GM21619 (cell line): ENCODE results near the gene UCK1.

Experiments used
- ATAC-seq: cut with Tn5 transposase; IDR thresholded peaks from one replicate; pipeline ENCODE4 v1.9.1; 2021; ENCODE audit not compliant: unreplicated experiment

Gene UCK1

GRCh38 chr9:131477816-131478419 is 53.1 kb downstream of the UCK1 start:
- no peak for ATAC-seq

DNA sequence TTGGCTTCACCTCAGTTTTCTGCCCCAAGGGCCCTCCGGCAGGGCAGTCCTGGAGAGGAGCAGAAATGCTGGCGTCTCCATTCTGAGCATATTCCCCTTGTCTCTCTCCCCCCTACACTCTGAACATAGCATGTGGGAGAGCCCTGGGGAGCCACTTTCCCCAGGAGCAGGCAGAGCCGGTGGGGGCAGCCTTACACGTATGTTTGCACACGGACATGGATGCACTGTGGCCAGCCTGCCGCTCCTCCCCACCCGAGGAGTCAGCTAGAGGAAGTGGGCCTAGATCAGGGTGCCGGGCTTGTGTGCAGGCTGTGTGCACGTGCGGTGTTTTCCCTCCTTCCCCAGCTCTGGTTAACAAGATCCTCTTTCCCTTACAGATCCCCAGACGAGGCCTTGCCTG is 53.7 kb downstream of the UCK1 start:
- no peak for ATAC-seq

GRCh38 chr9:131476777-131477345 is 54.2 kb downstream of the UCK1 start:
- ATAC-seq = no peak

DNA sequence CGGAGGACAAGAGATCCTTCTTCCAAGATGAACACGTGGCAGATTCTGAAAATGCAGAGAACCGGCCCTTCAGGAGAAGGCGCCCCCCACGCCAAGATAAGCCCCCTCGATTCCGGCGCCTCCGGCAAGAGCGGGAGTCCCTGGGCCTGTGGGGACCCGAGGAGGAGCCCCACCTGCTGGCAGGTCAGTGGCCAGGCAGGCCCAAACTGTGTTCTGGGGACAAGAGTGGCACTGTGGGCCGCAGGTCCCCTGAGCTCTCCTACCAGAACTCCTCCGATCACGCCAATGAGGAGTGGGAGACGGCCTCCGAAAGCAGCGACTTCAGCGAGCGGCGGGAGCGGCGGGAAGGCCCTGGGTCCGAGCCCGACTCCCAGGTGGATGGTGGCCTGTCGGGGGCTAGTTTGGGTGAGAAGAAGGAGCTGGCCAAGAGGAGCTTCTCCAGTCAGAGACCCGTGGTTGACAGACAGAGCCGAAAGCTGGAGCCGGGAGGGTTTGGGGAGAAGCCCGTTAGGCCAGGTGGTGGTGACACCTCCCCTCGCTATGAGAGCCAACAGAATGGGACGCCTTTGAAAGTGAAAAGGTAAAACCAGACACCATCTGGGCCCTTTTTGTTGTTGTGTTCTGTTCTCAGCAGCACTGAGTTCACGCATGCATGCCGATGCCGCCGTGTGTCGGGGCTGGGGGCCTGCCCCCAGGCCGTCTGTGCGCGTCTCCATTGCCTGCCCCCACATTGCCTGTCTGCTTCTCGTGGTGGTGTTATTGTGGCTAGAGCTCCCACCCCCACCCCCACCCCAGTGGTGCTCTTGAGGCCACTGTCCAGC is 54.9 kb downstream of the UCK1 start:
- ATAC-seq = no peak

GRCh38 chr9:131475111-131475955 is 55.7 kb downstream of the UCK1 start:
- ATAC-seq = no peak

DNA sequence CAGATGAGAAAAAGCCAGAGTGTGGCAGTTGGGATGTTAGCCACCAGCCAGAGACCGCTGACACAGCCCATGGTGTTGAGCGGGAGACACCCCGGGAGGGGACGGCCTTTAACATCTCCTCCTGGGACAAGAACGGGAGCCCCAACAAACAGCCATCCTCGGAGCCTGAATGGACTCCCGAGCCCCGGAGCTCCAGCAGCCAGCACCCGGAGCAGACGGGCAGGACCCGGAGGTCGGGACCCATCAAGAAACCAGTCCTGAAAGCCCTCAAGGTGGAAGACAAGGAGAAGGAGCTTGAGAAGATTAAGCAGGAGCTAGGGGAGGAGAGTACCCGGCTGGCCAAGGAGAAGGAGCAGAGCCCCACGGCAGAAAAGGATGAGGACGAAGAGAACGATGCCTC is 56.4 kb downstream of the UCK1 start:
- no peak for ATAC-seq

DNA sequence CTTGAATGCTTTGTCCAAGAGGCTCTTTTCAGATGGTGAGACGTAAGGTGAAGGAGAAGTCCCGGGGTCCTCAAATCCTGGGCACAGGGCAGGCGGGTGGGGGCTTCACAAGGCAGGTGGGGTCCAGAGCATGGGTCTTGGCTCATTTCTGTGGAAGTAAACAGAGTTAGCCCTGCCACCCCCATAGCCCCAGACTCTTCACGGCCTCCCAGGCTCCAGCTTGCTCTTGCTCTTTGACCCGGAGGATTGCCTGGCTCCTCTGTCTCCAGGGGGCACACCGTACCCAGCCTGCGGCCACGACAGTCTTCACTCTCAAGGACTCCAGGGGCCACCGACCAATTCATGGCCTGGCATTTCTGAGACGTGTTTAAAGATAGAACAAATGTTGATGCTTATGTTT is 57.2 kb downstream of the UCK1 start:
- ATAC-seq = no peak
